Small intestine (tissue), 7 donors: Measurements from ENCODE around the gene CYP39A1. TPM values are rescaled to one million over a fixed set of nuclear protein-coding genes. Genes with fewer than 3 reads are reported as not detected.

Experiments
- DNase-seq, 2 donors: peaks; one replicate each; pipeline versions ENCODE4 v3.0.0 to v3.0.0-alpha.2; 2013
- FAIRE-seq: peaks from 2 replicates; lab custom pipeline; 2012; peaks lifted over from hg19 to GRCh38; lab: Jason Lieb, UNC
- H3K27ac ChIP-seq, 3 donors: one replicate each; pipeline ENCODE4 v1.5.1; 2013; ENCODE audit warnings: low read length in 2 of 3, mild to moderate bottlenecking in 2 of 3, control low read depth in 1 of 3, inconsistent platforms in 1 of 3, low read depth in 1 of 3, moderate library complexity in 1 of 3
- H3K27me3 ChIP-seq, 3 donors: one replicate each; pipeline ENCODE4 v1.6.1; 2013; ENCODE audit warnings: low read length in 3 of 3, inconsistent platforms in 1 of 3; ENCODE audit not compliant: control insufficient read depth in 3 of 3, insufficient read depth in 3 of 3
- H3K36me3 ChIP-seq, 3 donors: one replicate each; pipeline ENCODE4 v1.6.1; 2013; ENCODE audit warnings: low read length in 3 of 3, inconsistent platforms in 1 of 3, low read depth in 1 of 3, mild to moderate bottlenecking in 1 of 3, moderate library complexity in 1 of 3; ENCODE audit not compliant: control insufficient read depth in 3 of 3, insufficient read depth in 2 of 3
- H3K4me1 ChIP-seq, 3 donors: one replicate each; pipeline ENCODE4 v1.6.1; 2013; ENCODE audit warnings: low read length in 2 of 3, inconsistent platforms in 1 of 3, low read depth in 1 of 3, mild to moderate bottlenecking in 1 of 3, moderate library complexity in 1 of 3; ENCODE audit not compliant: control insufficient read depth in 3 of 3, insufficient read depth in 2 of 3
- H3K4me3 ChIP-seq, 3 donors: one replicate each; pipeline ENCODE4 v1.5.1; 2013; ENCODE audit warnings: low read length in 3 of 3, control low read depth in 1 of 3, inconsistent platforms in 1 of 3, low read depth in 1 of 3, mild to moderate bottlenecking in 1 of 3, moderate library complexity in 1 of 3
- H3K9me3 ChIP-seq, 2 donors: one replicate each; pipeline ENCODE4 v1.6.1; 2013; ENCODE audit warnings: low read depth in 1 of 2, low read length in 1 of 2; ENCODE audit not compliant: control insufficient read depth in 2 of 2, insufficient read depth in 1 of 2
- WGBS, 3 donors: extraction: QIAGEN DNeasy Blood & Tissue Kit; methylation state at CpG; one replicate each; pipeline ENCODE4 v1.1.7; 2013; 5-methylcytosine and 5-hydroxymethylcytosine counted together
- polyA plus RNA-seq, 4 donors: library from polyadenylated mRNA; stranded (reverse) in 3 of 4; unstranded in 1 of 4; fragments of 200-250 nt in 3 of 4; fragments of 120-200 nt in 1 of 4; gene quantifications; one replicate each; pipeline versions ENCODE4 v1.2.1 to v1.2.3, GENCODE V29; 2013
- donor health status: healthy with polysubstance abuse.
- donor health status: control.
- donor health status: control.
- donor health status: Bipolar disorder and iron deficiency.
- donor health status: healthy.

The CYP39A1 gene
- polyA plus RNA-seq, 4 donors = 0.22 to 3.4 (median 2.5) TPM; not detected in 1

GRCh38 chr6:46628498-46628897, 24.1 kb downstream of the CYP39A1 start:
- Histone ChIP-seq H3K36me3 (no peaks in the 10 kb centered on the region), H3K9me3 (no peaks in the 10 kb centered on the region), H3K27ac (no peak overlapping the region), H3K4me3 (no peak overlapping the region), H3K4me1 (no peaks in the 10 kb centered on the region), H3K27me3 (no peaks in the 10 kb centered on the region)
- FAIRE-seq (no peak), DNase-seq (no peak)
- WGBS, 3 donors = 85 to 89% (median 88%) methylated on average over 1 of the region's 1 CpG

DNA sequence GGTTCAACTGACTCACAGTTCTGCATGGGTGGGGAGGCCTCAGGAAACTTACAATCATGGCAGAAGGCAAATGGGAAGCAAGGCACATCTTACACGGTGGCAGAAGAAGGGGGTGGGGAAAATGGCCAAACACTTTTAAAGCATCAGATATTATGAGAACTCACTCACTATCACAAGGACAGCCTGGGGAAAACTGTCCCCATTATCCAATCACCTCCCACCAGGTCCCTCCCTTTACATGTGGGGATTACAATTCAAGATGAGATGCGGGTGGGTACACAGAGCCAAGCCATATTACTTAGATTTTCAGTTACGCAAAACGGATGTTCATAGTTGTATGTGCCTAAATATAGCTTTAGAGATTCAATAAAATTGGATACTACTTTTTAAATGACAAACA, 25.6 kb downstream of the CYP39A1 start:
- WGBS, 3 donors = 86 to 90% (median 89%) methylated on average over 4 of the region's 4 CpGs
- no peak for DNase-seq
- H3K36me3 ChIP-seq = no peaks in the 10 kb centered on the region
- FAIRE-seq = no peak
- H3K27me3 ChIP-seq = no peaks in the 10 kb centered on the region
- no peaks in the 10 kb centered on the region for H3K4me1 ChIP-seq
- H3K27ac ChIP-seq = no peak overlapping the region
- no peak overlapping the region for H3K4me3 ChIP-seq
- H3K9me3 ChIP-seq = no peaks in the 10 kb centered on the region

GRCh38 chr6:46626228-46626909, 26.2 kb downstream of the CYP39A1 start:
- Histone ChIP-seq H3K4me1 (no peaks in the 10 kb centered on the region), H3K27ac (no peak overlapping the region), H3K4me3 (no peak overlapping the region), H3K27me3 (no peaks in the 10 kb centered on the region), H3K9me3 (no peaks in the 10 kb centered on the region), H3K36me3 (no peaks in the 10 kb centered on the region)
- DNase-seq = peak; percentile 29 to 37
- FAIRE-seq = peak; percentile 76
- 11 to 15% (median 13%) methylated on average over 3 of the region's 3 CpGs for WGBS, 3 donors

GRCh38 chr6:46618726-46619125, 33.9 kb downstream of the CYP39A1 start:
- Histone ChIP-seq H3K36me3 (no peaks in the 10 kb centered on the region), H3K4me1 (no peaks in the 10 kb centered on the region), H3K27ac (no peak overlapping the region), H3K9me3 (no peaks in the 10 kb centered on the region), H3K27me3 (no peaks in the 10 kb centered on the region), H3K4me3 (no peak overlapping the region)
- WGBS, 3 donors = 75 to 90% (median 78%) methylated on average over 1 of the region's 1 CpG
- DNase-seq = no peak
- no peak for FAIRE-seq

DNA sequence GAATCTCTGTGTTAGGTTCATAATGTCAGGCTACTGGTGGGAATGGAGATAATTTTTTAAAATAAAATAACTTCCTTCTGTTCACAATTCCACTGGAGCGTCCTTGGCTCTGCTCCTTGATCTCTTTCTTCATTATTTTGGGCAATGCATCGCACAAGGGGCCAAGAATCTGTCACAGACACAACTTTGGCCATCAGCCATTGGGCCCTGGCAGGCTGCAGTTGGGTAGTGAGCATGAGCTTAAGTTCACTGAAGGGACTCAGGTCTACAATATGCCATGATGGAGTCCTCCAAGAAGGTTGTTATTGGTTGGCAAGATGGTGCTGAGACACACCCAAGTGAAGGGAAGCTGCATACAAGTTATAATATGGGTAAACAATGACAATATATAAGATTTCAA, 40.0 kb downstream of the CYP39A1 start:
- no peak overlapping the region for H3K27ac ChIP-seq
- H3K4me3 ChIP-seq = no peak overlapping the region
- FAIRE-seq = no peak
- DNase-seq = no peak
- 75 to 92% (median 85%) methylated on average over 2 of the region's 2 CpGs for WGBS, 3 donors
- H3K4me1 ChIP-seq = no peaks in the 10 kb centered on the region
- H3K27me3 ChIP-seq = no peaks in the 10 kb centered on the region
- no peaks in the 10 kb centered on the region for H3K36me3 ChIP-seq
- no peaks in the 10 kb centered on the region for H3K9me3 ChIP-seq

GRCh38 chr6:46610862-46611553, 41.6 kb downstream of the CYP39A1 start:
- Histone ChIP-seq H3K27ac (no peak overlapping the region), H3K27me3 (no peaks in the 10 kb centered on the region), H3K4me1 (no peaks in the 10 kb centered on the region), H3K36me3 (no peaks in the 10 kb centered on the region), H3K9me3 (no peaks in the 10 kb centered on the region), H3K4me3 (no peak overlapping the region)
- no peak for FAIRE-seq
- no peak for DNase-seq
- WGBS, 3 donors = 68 to 80% (median 72%) methylated on average over 3 of the region's 3 CpGs

GRCh38 chr6:46606338-46606737, 46.3 kb downstream of the CYP39A1 start:
- DNase-seq (no peak), FAIRE-seq (no peak)
- Histone ChIP-seq H3K27ac (no peak overlapping the region), H3K36me3 (no peaks in the 10 kb centered on the region), H3K4me3 (no peak overlapping the region), H3K27me3 (no peaks in the 10 kb centered on the region), H3K4me1 (no peaks in the 10 kb centered on the region), H3K9me3 (no peaks in the 10 kb centered on the region)
- 56 to 85% (median 79%) methylated on average over 3 of the region's 3 CpGs for WGBS, 3 donors

- DNase-seq (no peak), FAIRE-seq (no peak)
- 85 to 87% (median 86%) methylated on average over 3 of the region's 3 CpGs for WGBS, 3 donors
- Histone ChIP-seq H3K4me3 (no peak overlapping the region), H3K27ac (no peak overlapping the region), H3K27me3 (no peaks in the 10 kb centered on the region), H3K9me3 (no peaks in the 10 kb centered on the region), H3K36me3 (no peaks in the 10 kb centered on the region), H3K4me1 (no peaks in the 10 kb centered on the region)
These were observed 47.4 kb downstream of the CYP39A1 start for GRCh38 chr6:46605091-46605797.
